Lower leg skin (tissue), 3 donors: ENCODE results near the gene PIAS2.

Source experiments
- POLR2A ChIP-seq, 2 donors: fragments of 450-650 bp; IDR thresholded peaks; one replicate each; pipeline ENCODE4 v1.6.1; 2016 to 2017; ENCODE audit warnings: antibody characterized with exemption in 2 of 2, mild to moderate bottlenecking in 1 of 2, moderate library complexity in 1 of 2
- TF ChIP-seq, protein P1 (sequence below), 3 donors: fragments of 450-650 bp; IDR thresholded peaks; one replicate each; pipeline ENCODE4 v1.5.1; 2016; ENCODE audit warnings: antibody characterized with exemption in 3 of 3, mild to moderate bottlenecking in 3 of 3, moderate library complexity in 2 of 3

DNA sequence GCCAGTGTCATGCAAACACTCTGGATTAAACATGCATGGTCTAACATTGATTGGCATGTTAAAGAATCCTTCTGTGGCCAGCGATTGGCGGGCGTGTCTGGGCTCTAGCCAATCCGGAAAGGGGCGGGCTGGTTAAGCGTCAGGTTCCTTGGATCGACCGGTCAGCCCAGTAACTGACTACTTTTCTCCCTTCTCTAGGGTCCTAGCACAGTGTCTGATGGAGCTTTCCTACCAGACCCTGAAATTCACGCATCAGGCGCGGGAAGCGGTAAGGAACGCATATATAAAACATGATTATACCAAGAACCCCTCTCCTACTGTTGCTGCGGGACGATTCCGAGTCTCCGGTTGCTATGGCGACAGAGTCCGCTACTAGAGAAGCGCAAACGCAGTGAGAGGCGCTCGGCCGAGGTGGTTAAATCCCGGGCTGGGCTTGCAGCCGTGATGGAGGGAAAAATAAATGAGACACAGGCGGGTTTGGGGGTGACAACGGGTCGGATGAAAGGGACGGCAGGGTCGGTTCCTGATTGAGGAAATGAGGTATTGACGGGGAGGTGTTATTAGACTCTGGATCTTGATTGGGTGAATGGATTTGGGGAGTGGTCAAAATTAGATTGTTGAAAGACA lies 29.5 kb upstream of the PIAS2 start:
- TF ChIP-seq, protein P1, sequence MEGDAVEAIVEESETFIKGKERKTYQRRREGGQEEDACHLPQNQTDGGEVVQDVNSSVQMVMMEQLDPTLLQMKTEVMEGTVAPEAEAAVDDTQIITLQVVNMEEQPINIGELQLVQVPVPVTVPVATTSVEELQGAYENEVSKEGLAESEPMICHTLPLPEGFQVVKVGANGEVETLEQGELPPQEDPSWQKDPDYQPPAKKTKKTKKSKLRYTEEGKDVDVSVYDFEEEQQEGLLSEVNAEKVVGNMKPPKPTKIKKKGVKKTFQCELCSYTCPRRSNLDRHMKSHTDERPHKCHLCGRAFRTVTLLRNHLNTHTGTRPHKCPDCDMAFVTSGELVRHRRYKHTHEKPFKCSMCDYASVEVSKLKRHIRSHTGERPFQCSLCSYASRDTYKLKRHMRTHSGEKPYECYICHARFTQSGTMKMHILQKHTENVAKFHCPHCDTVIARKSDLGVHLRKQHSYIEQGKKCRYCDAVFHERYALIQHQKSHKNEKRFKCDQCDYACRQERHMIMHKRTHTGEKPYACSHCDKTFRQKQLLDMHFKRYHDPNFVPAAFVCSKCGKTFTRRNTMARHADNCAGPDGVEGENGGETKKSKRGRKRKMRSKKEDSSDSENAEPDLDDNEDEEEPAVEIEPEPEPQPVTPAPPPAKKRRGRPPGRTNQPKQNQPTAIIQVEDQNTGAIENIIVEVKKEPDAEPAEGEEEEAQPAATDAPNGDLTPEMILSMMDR (IDR thresholded peaks at IDR 0.05): no peak
- TF ChIP-seq POLR2A (IDR thresholded peaks at IDR 0.05): no peak
